ENCODE results near the gene LHX1.

LHX1 gene

GRCh38 chr17:36946726-36947091 is 9.4 kb downstream of the LHX1 start:
- DNase-seq = no peak
- H3K27me3 ChIP-seq (ENCODE audit: insufficient read depth, low read depth, severe bottlenecking) = peaks cover 51% of the 10 kb centered on the region
- TF ChIP-seq, protein P1, sequence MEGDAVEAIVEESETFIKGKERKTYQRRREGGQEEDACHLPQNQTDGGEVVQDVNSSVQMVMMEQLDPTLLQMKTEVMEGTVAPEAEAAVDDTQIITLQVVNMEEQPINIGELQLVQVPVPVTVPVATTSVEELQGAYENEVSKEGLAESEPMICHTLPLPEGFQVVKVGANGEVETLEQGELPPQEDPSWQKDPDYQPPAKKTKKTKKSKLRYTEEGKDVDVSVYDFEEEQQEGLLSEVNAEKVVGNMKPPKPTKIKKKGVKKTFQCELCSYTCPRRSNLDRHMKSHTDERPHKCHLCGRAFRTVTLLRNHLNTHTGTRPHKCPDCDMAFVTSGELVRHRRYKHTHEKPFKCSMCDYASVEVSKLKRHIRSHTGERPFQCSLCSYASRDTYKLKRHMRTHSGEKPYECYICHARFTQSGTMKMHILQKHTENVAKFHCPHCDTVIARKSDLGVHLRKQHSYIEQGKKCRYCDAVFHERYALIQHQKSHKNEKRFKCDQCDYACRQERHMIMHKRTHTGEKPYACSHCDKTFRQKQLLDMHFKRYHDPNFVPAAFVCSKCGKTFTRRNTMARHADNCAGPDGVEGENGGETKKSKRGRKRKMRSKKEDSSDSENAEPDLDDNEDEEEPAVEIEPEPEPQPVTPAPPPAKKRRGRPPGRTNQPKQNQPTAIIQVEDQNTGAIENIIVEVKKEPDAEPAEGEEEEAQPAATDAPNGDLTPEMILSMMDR (IDR thresholded peaks at IDR 0.05; ENCODE audit: low read depth, low read length) = no peak
- peaks cover 9% of the 10 kb centered on the region for H3K36me3 ChIP-seq
- peaks cover 7% of the 10 kb centered on the region for H3K9me3 ChIP-seq (ENCODE audit: severe bottlenecking)
- no peak overlapping the region for H3K4me3 ChIP-seq (ENCODE audit: low read depth, low read length)
- no peak overlapping the region for H3K27ac ChIP-seq

- DNase-seq = no peak
- H3K9me3 ChIP-seq (ENCODE audit: severe bottlenecking) = no peaks in the 10 kb centered on the region
- H3K27ac ChIP-seq = peak overlapping the region; percentile 61
- peaks cover 22% of the 10 kb centered on the region for H3K36me3 ChIP-seq
- TF ChIP-seq, protein P1 (IDR thresholded peaks at IDR 0.05; ENCODE audit: low read depth, low read length) = peak; percentile 26; the same call in 1 of the 2 replicates
- H3K4me3 ChIP-seq (ENCODE audit: low read depth, low read length) = peak overlapping the region; percentile 95
- peaks cover 38% of the 10 kb centered on the region for H3K27me3 ChIP-seq (ENCODE audit: insufficient read depth, low read depth, severe bottlenecking)
These were observed 10.8 kb downstream of the LHX1 start for GRCh38 chr17:36947922-36948716.

DNA sequence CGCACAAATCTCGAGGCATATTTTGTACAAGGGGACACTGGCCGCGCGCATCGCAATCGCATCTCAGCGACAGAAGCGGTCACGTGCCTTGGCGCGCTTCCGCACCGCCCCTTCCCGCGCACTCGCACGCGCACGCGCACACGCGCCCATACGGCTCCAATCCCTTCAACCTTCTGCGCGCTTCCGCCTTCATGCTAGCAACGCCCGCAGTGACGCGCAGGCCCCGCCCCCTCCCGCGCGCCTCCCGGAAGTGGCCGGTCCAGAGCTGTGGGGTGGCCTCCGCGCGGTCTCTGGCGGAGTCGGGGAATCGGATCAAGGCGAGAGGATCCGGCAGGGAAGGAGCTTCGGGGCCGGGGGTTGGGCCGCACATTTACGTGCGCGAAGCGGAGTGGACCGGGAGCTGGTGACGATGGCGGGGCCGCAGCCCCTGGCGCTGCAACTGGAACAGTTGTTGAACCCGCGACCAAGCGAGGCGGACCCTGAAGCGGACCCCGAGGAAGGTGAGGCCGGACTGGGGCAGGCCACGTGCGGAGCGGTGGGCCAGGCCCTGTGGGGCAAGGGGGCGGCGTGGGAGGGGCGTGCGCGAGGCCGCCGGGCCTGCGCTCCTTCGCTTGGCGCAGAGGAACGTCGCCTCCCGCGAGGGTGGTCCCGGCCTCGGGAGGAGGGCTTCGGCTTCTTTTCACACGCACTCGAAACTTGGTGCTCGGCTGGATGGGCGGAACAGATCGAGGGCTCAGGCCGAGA is 11.6 kb downstream of the LHX1 start, which contains the start of gene AATF:
AATF (plus strand) TSS at position 238 of the 744 bp plus-strand sequence; CDS start at position 410, 172 bp downstream.
- H3K27ac ChIP-seq = peak within 1 kb of the TSS; percentile 61
- peak within 1 kb of the TSS; percentile 95 for H3K4me3 ChIP-seq (ENCODE audit: low read depth, low read length)
- no peaks in the 10 kb centered on the region for H3K9me3 ChIP-seq (ENCODE audit: severe bottlenecking)
- peak; percentile 96 for DNase-seq
- peaks cover 32% of the 10 kb centered on the region for H3K27me3 ChIP-seq (ENCODE audit: insufficient read depth, low read depth, severe bottlenecking)
- TF ChIP-seq, protein P1 (IDR thresholded peaks at IDR 0.05; ENCODE audit: low read depth, low read length) = no peak
- peaks cover 28% of the 10 kb centered on the region for H3K36me3 ChIP-seq

- Histone ChIP-seq H3K36me3 (peaks cover 32% of the 10 kb centered on the region), H3K4me3 (ENCODE audit: low read depth, low read length) (peak overlapping the region; percentile 95), H3K27ac (peak overlapping the region; percentile 58; the same call in 1 of the 2 replicates), H3K27me3 (ENCODE audit: insufficient read depth, low read depth, severe bottlenecking) (peaks cover 25% of the 10 kb centered on the region), H3K9me3 (ENCODE audit: severe bottlenecking) (no peaks in the 10 kb centered on the region)
- no peak for DNase-seq
- TF ChIP-seq, protein P1 (IDR thresholded peaks at IDR 0.05; ENCODE audit: low read depth, low read length) = no peak
These were observed 12.2 kb downstream of the LHX1 start for GRCh38 chr17:36949461-36949927.

GRCh38 chr17:36950027-36950426 is 12.8 kb downstream of the LHX1 start:
- peaks cover 37% of the 10 kb centered on the region for H3K36me3 ChIP-seq
- H3K27ac ChIP-seq = no peak overlapping the region
- no peaks in the 10 kb centered on the region for H3K9me3 ChIP-seq (ENCODE audit: severe bottlenecking)
- TF ChIP-seq, protein P1 (IDR thresholded peaks at IDR 0.05; ENCODE audit: low read depth, low read length) = no peak
- DNase-seq = no peak
- peak overlapping the region; percentile 95; the same call in 1 of the 2 replicates for H3K4me3 ChIP-seq (ENCODE audit: low read depth, low read length)
- peaks cover 20% of the 10 kb centered on the region for H3K27me3 ChIP-seq (ENCODE audit: insufficient read depth, low read depth, severe bottlenecking)

All from WERI-Rb-1 (cell line).